CD8-positive, alpha-beta memory T cell (primary cell): ENCODE data around the gene POLK. TPM values are rescaled to one million over a fixed set of nuclear protein-coding genes. Genes with fewer than 3 reads are reported as not detected.
A peak's percentile ranks its signal among the peaks of the same experiment; 100 is the strongest.

Source experiments
- CTCF ChIA-PET: fragments of 350-600 bp; sonication (Branson Sonifier 250); formaldehyde crosslinking; loops from one replicate; lab custom pipeline; 2021; ENCODE audit warnings: antibody characterized with exemption; lab: Charles Lee
- POLR2A ChIA-PET: fragments of 350-600 bp; sonication (Branson Sonifier 250); formaldehyde crosslinking; loops from one replicate; lab custom pipeline; 2021; ENCODE audit warnings: antibody characterized with exemption; lab: Charles Lee
- DNase-seq, 5 donors: peaks; one replicate each; pipeline versions ENCODE4 v3.0.0 to v3.0.0-alpha.2; 2020 to 2022; ENCODE audit warnings: mixed read lengths in 1 of 5
- H3K27ac ChIP-seq: one replicate; pipeline ENCODE4 v1.7.0; 2013; ENCODE audit warnings: low read depth, mild to moderate bottlenecking, low read length, moderate library complexity
- H3K27me3 ChIP-seq: 2 replicates; pipeline ENCODE4 v1.7.0; 2013; ENCODE audit warnings: low read length, mild to moderate bottlenecking; ENCODE audit not compliant: insufficient read depth, poor library complexity, severe bottlenecking
- H3K36me3 ChIP-seq: 2 replicates; pipeline ENCODE4 v1.7.0; 2013; ENCODE audit warnings: mild to moderate bottlenecking, low read length, moderate library complexity; ENCODE audit not compliant: insufficient read depth
- H3K4me1 ChIP-seq: 2 replicates; pipeline ENCODE4 v1.7.0; 2013; ENCODE audit warnings: mild to moderate bottlenecking, low read length, moderate library complexity; ENCODE audit not compliant: insufficient read depth
- H3K4me3 ChIP-seq: 2 replicates; pipeline ENCODE4 v1.7.0; 2013; ENCODE audit warnings: mild to moderate bottlenecking, low read length
- H3K9me3 ChIP-seq: 2 replicates; pipeline ENCODE4 v1.7.0; 2013; ENCODE audit warnings: mild to moderate bottlenecking, low read length
- H3K27ac Mint-ChIP-seq, 8 donors: one replicate each; pipeline ENCODE4 v1.8.0; 2020 to 2021; ENCODE audit warnings: mixed read lengths in 8 of 8, mild to moderate bottlenecking in 6 of 8, inconsistent platforms in 3 of 8, moderate library complexity in 3 of 8
- H3K27me3 Mint-ChIP-seq, 2 donors: one replicate each; pipeline ENCODE4 v1.8.0; 2020 to 2021; ENCODE audit warnings: mixed read lengths in 2 of 2, mild to moderate bottlenecking in 1 of 2, moderate library complexity in 1 of 2
- H3K36me3 Mint-ChIP-seq, 3 donors: one replicate each; pipeline ENCODE4 v1.8.0; 2020 to 2021; ENCODE audit warnings: mixed read lengths in 3 of 3, inconsistent platforms in 1 of 3, mild to moderate bottlenecking in 1 of 3
- H3K4me1 Mint-ChIP-seq, 3 donors: one replicate each; pipeline ENCODE4 v1.8.0; 2020 to 2021; ENCODE audit warnings: mixed read lengths in 3 of 3, inconsistent platforms in 1 of 3, mild to moderate bottlenecking in 1 of 3
- H3K4me3 Mint-ChIP-seq, 7 donors: one replicate each; pipeline ENCODE4 v1.8.0; 2020 to 2021; ENCODE audit warnings: mixed read lengths in 7 of 7, mild to moderate bottlenecking in 6 of 7, moderate library complexity in 4 of 7, inconsistent platforms in 2 of 7
- H3K9me3 Mint-ChIP-seq, 5 donors: one replicate each; pipeline ENCODE4 v1.8.0; 2020 to 2022; ENCODE audit warnings: mixed read lengths in 5 of 5, mild to moderate bottlenecking in 3 of 5, moderate library complexity in 2 of 5, inconsistent platforms in 1 of 5
- polyA plus RNA-seq: library from polyadenylated mRNA; unstranded; fragments of 300-500 nt; fragmentation: Illumina TruSeq; gene quantifications from one replicate; pipeline ENCODE4 v1.2.3, GENCODE V29; 2021
- total RNA-seq, 2 experiments: library from RNA; stranded (reverse); gene quantifications; one replicate each; pipeline ENCODE4 v1.2.3, GENCODE V29; 2021

Gene POLK
- total and polyA plus RNA-seq, 3 experiments from 2014 or later: 19.4 to 36.9 (median 35.9) TPM

- Mint-ChIP-seq H3K27me3 (no peaks in the 10 kb centered on the region), H3K36me3 (peaks cover 10 to 33% (median 24%) of the 10 kb centered on the region in 3 donors), H3K4me3 (no peak overlapping the region), H3K27ac (no peak overlapping the region), H3K9me3 (peaks cover 11 to 19% (median 18%) of the 10 kb centered on the region in 5 donors), H3K4me1 (peaks cover 30 to 69% (median 66%) of the 10 kb centered on the region in 3 donors)
- DNase-seq: no peak
- Histone ChIP-seq H3K4me3 (no peak overlapping the region), H3K27ac (no peak overlapping the region), H3K27me3 (no peaks in the 10 kb centered on the region), H3K9me3 (peaks cover 9% of the 10 kb centered on the region), H3K36me3 (no peaks in the 10 kb centered on the region), H3K4me1 (peaks cover 9% of the 10 kb centered on the region)
- CTCF ChIA-PET: no interaction called here
- POLR2A ChIA-PET: no interaction called here
Observed at GRCh38 chr5:75522542-75522941, 10.9 kb downstream of the POLK start.

DNA sequence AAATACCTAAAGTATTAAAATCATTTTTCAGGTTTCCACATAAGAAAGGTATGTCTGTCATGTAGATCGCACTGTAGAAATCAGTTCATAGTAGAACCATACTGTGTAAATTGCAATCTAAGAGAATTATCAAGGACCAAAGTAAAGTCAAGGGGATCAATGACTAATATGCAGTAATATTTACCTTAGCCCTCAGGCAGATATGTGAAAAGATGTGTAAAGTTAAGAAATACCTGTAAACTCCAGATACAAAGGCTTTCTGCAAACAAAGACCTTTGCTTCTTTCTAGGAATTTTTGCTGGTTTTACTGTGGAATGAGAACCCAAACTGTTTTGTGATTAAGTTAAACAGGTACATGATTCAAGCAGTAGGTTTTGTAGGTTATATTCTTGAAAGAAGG, 11.6 kb downstream of the POLK start:
- Mint-ChIP-seq H3K9me3 (peaks cover 11 to 19% (median 18%) of the 10 kb centered on the region in 5 donors), H3K36me3 (peaks cover 10 to 33% (median 24%) of the 10 kb centered on the region in 3 donors), H3K4me3 (no peak overlapping the region), H3K27ac (no peak overlapping the region), H3K27me3 (no peaks in the 10 kb centered on the region), H3K4me1 (peaks cover 25 to 61% (median 59%) of the 10 kb centered on the region in 3 donors)
- ChIA-PET POLR2A (no interaction called here), CTCF (no interaction called here)
- DNase-seq: no peak
- Histone ChIP-seq H3K4me1 (peaks cover 9% of the 10 kb centered on the region), H3K27me3 (no peaks in the 10 kb centered on the region), H3K27ac (no peak overlapping the region), H3K36me3 (no peaks in the 10 kb centered on the region), H3K4me3 (no peak overlapping the region), H3K9me3 (peaks cover 9% of the 10 kb centered on the region)

GRCh38 chr5:75524071-75524470, 12.4 kb downstream of the POLK start:
- Mint-ChIP-seq H3K4me1 (peaks cover 21 to 55% (median 53%) of the 10 kb centered on the region in 3 donors), H3K9me3 (peaks cover 11 to 19% (median 18%) of the 10 kb centered on the region in 5 donors), H3K27ac (no peak overlapping the region), H3K4me3 (no peak overlapping the region), H3K27me3 (no peaks in the 10 kb centered on the region), H3K36me3 (peaks cover 10 to 35% (median 22%) of the 10 kb centered on the region in 3 donors)
- Histone ChIP-seq H3K4me3 (no peak overlapping the region), H3K27me3 (no peaks in the 10 kb centered on the region), H3K4me1 (peaks cover 9% of the 10 kb centered on the region), H3K27ac (no peak overlapping the region), H3K36me3 (no peaks in the 10 kb centered on the region), H3K9me3 (peaks cover 9% of the 10 kb centered on the region)
- no peak for DNase-seq
- POLR2A ChIA-PET: no interaction called here
- CTCF ChIA-PET: no interaction called here

- peak overlapping the region in 1 of 8 donors; percentile 58 for H3K27ac Mint-ChIP-seq
- Histone ChIP-seq H3K4me3 (no peak overlapping the region), H3K4me1 (peaks cover 9% of the 10 kb centered on the region), H3K36me3 (no peaks in the 10 kb centered on the region), H3K9me3 (peaks cover 9% of the 10 kb centered on the region), H3K27ac (no peak overlapping the region), H3K27me3 (no peaks in the 10 kb centered on the region)
- peaks cover 11 to 19% (median 18%) of the 10 kb centered on the region in 5 donors for H3K9me3 Mint-ChIP-seq
- H3K4me1 Mint-ChIP-seq: peaks cover 18 to 52% (median 50%) of the 10 kb centered on the region in 3 donors
- POLR2A ChIA-PET: no interaction called here
- CTCF ChIA-PET: no interaction called here
- H3K27me3 Mint-ChIP-seq: no peaks in the 10 kb centered on the region
- H3K4me3 Mint-ChIP-seq: no peak overlapping the region
- DNase-seq: no peak
- H3K36me3 Mint-ChIP-seq: peaks cover 8 to 31% (median 22%) of the 10 kb centered on the region in 3 donors
Observed at GRCh38 chr5:75524591-75524990, 12.9 kb downstream of the POLK start.

DNA sequence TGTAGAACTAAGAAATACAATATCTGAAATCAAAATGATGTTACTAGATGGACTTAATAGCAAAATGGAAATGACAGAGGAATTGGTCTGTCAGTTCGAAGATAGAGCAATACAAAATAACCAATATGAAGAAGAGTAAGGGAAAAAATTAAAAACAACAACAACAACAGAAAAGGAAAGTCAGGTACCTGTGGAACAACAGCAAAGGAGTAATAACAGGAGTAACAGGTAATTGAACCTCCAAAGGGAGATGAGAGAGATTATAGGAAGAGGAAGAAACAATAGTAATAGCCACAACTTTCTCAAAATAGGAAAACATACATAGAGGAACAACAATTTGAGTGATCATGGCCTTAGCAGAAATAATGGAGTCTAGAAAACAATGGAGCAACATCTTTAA, 13.7 kb downstream of the POLK start:
- no peak overlapping the region for H3K4me3 ChIP-seq
- ChIA-PET POLR2A (no interaction called here), CTCF (no interaction called here)
- H3K27ac Mint-ChIP-seq: peak overlapping the region in 1 of 8 donors; percentile 90
- H3K36me3 Mint-ChIP-seq: peaks cover 7 to 24% (median 19%) of the 10 kb centered on the region in 3 donors
- H3K4me1 Mint-ChIP-seq: peaks cover 16 to 49% (median 43%) of the 10 kb centered on the region in 3 donors
- peaks cover 9% of the 10 kb centered on the region for H3K9me3 ChIP-seq
- peaks cover 11 to 18% (median 15%) of the 10 kb centered on the region in 5 donors for H3K9me3 Mint-ChIP-seq
- H3K27me3 Mint-ChIP-seq: no peaks in the 10 kb centered on the region
- H3K4me3 Mint-ChIP-seq: no peak overlapping the region
- no peaks in the 10 kb centered on the region for H3K27me3 ChIP-seq
- no peaks in the 10 kb centered on the region for H3K36me3 ChIP-seq
- no peak overlapping the region for H3K27ac ChIP-seq
- peaks cover 9% of the 10 kb centered on the region for H3K4me1 ChIP-seq
- no peak for DNase-seq

GRCh38 chr5:75526070-75526469, 14.4 kb downstream of the POLK start:
- peaks cover 9% of the 10 kb centered on the region for H3K4me1 ChIP-seq
- CTCF ChIA-PET: no interaction called here
- Mint-ChIP-seq H3K27me3 (no peaks in the 10 kb centered on the region), H3K9me3 (peaks cover 6 to 12% (median 9%) of the 10 kb centered on the region in 5 donors), H3K4me1 (peaks cover 16 to 44% (median 38%) of the 10 kb centered on the region in 3 donors), H3K36me3 (peaks cover 1 to 17% (median 12%) of the 10 kb centered on the region in 3 donors), H3K27ac (peak overlapping the region in 1 of 8 donors; percentile 19), H3K4me3 (no peak overlapping the region)
- H3K4me3 ChIP-seq: no peak overlapping the region
- POLR2A ChIA-PET: no interaction called here
- H3K27ac ChIP-seq: no peak overlapping the region
- no peak for DNase-seq
- H3K36me3 ChIP-seq: no peaks in the 10 kb centered on the region
- H3K9me3 ChIP-seq: peaks cover 9% of the 10 kb centered on the region
- no peaks in the 10 kb centered on the region for H3K27me3 ChIP-seq

DNA sequence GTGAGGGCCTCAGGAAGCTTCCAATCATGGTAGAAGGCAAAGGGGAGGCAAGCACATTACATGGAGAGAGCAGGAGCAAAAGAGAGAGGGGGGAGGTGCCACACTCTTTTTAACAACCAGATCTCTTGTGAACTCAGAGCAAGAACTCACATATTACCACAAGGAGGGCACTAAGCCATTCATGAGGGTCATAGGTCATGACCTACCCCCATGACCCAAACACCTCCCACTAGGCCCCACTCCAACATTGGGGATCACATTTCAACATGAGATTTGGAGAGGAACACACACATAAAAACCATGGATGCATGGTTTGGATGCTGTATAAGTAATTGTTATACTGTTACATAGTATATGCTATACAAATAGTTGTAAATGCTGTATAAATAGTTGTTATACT, 17.5 kb downstream of the POLK start:
- Mint-ChIP-seq H3K4me1 (peaks cover 20 to 37% (median 29%) of the 10 kb centered on the region in 3 donors), H3K36me3 (peaks cover 3 to 12% (median 9%) of the 10 kb centered on the region in 3 donors), H3K4me3 (no peak overlapping the region), H3K9me3 (peaks cover 0 to 5% (median 0%) of the 10 kb centered on the region in 5 donors), H3K27me3 (no peaks in the 10 kb centered on the region), H3K27ac (peak overlapping the region in 5 of 8 donors; percentile 6 to 86 (median 47))
- DNase-seq: no peak
- no peaks in the 10 kb centered on the region for H3K27me3 ChIP-seq
- H3K27ac ChIP-seq: no peak overlapping the region
- no peaks in the 10 kb centered on the region for H3K9me3 ChIP-seq
- H3K36me3 ChIP-seq: no peaks in the 10 kb centered on the region
- POLR2A ChIA-PET: no interaction called here
- H3K4me3 ChIP-seq: no peak overlapping the region
- H3K4me1 ChIP-seq: peaks cover 9% of the 10 kb centered on the region
- CTCF ChIA-PET: no interaction called here

- no peaks in the 10 kb centered on the region for H3K27me3 Mint-ChIP-seq
- H3K4me3 Mint-ChIP-seq: no peak overlapping the region
- peaks cover 0 to 15% (median 7%) of the 10 kb centered on the region in 5 donors for H3K9me3 Mint-ChIP-seq
- H3K27me3 ChIP-seq: no peaks in the 10 kb centered on the region
- H3K36me3 ChIP-seq: no peaks in the 10 kb centered on the region
- no peak overlapping the region for H3K4me3 ChIP-seq
- peaks cover 22 to 41% (median 33%) of the 10 kb centered on the region in 3 donors for H3K4me1 Mint-ChIP-seq
- no peak for DNase-seq
- no peak overlapping the region for H3K27ac Mint-ChIP-seq
- no peaks in the 10 kb centered on the region for H3K4me1 ChIP-seq
- ChIA-PET POLR2A (no interaction called here), CTCF (no interaction called here)
- no peaks in the 10 kb centered on the region for H3K9me3 ChIP-seq
- peaks cover 12 to 29% (median 24%) of the 10 kb centered on the region in 3 donors for H3K36me3 Mint-ChIP-seq
- H3K27ac ChIP-seq: no peak overlapping the region
Observed at GRCh38 chr5:75532190-75532589, 20.5 kb downstream of the POLK start.
